NCI-H2196 treated with DMSO at 0.1 percent for 48 hours (cell line): ENCODE results near the gene PREP.

ENCODE experiments used
- DNase-seq: peaks from one replicate; lab custom pipeline; 2025; ENCODE audit not compliant: unreplicated experiment; lab: John Stamatoyannopoulos, UW

PREP gene

DNA sequence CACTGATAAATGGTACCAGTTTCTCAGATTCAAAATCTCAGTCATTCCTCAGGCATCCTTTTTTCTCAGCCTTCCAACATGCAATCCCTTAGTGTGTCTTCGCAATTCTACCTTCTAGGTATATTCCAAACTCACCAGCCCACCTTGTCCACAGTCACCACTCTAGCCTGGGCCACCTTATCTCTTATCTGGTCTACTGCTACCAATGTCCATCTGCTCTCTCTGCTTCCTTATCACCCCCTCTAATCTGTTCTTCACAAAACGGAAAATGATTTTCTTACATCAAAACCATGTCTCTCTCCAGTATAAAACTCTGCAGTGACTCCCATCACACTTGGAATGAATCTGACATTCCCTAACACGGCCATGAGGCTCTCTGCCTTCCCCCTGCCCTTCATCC, 91.9 kb downstream of the PREP start:
- DNase-seq = no peak

DNA sequence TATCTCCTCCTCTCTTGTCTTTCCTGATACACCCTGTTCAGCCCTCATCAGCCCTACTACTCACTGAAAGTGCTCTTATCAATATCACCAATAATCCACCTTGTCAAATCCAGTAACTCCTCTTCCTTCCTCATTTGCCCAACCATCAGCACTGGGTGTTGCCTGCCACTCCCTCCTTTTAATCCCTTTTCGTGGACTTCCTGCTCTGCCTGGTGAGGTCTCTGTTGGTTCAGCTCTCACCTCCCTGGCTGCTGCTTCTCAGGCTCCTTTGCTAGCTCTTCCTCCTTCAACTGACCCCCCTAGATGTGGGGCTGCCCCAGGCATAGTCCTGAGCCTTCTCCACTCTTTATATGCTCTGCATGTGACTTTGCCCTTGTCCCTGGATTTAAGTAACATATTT, 92.5 kb downstream of the PREP start:
- no peak for DNase-seq

DNA sequence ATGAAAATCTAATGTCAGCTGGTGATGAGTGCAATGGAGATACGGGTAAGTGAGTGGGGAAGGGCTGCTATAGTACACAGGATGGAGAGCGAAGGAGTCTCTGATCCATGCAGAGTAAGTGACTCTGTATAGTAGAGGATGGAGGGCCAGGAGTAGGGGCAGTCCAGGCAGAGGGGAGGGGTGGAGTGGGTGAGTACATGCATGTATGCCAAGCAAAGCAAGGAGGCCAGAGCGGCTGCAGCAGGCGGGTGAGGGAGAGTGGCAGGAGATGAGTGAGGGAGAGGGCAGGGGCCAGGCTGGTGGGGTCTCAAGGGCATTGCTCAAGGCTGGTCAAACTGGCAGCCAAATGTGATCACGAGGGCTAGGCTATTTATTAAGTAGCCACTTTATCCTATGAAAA, 94.0 kb downstream of the PREP start:
- no peak for DNase-seq

DNA sequence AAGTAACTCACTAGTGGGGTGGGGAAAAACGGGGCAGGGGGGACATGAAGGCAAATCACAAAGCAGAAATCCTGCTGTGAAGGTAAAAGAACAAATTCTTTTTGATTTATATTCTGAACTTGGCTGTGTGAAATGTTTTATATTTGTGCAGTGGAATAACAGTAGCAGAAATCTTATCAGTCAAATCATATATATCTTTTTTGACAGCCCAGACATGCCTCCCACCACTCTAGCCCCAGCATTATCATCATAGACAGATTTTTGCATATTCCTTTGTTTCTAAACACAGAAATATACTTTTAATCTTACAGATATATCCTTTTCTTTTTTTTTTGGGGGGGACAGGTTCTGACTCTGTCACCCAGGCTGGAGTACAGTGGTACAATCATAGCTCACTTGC, 97.4 kb downstream of the PREP start:
- DNase-seq = no peak

DNA sequence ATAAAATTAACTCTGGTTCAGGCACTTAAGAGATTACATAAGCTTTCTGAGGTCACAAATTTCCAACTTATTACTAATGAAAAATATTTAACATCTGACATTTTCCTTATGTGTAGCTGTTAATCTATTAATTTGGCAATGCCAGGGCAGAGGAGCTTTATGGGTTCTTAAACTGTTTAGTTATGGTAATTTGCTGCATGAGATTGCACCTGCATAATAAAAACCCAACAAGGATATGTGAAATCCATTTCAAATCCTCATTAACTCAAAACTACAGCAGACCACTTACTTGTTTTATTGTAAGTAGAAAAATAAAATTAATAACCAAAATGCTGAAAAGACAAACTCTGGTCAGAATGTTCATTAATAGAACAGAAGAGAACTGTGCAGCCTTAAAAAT, 98.1 kb downstream of the PREP start:
- no peak for DNase-seq

DNA sequence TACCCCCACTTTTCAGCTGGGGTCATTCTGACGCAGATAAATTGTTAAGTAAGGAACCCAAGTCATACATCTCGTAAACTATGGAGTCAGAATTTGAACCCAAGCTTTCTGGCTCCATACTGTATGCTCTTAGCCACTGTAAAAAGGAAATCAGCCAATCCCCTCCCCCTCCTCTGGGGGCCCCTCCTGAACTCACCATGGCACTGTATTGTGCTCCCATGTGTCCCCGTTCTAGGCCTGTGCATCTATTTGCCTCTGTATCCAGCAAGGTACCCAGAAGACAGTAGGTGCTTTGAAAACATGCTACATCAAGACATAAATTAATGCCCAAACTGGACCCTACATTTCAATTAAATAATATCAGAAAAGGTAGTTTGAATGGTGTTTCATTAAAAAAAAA, 98.5 kb downstream of the PREP start:
- DNase-seq = no peak

DNA sequence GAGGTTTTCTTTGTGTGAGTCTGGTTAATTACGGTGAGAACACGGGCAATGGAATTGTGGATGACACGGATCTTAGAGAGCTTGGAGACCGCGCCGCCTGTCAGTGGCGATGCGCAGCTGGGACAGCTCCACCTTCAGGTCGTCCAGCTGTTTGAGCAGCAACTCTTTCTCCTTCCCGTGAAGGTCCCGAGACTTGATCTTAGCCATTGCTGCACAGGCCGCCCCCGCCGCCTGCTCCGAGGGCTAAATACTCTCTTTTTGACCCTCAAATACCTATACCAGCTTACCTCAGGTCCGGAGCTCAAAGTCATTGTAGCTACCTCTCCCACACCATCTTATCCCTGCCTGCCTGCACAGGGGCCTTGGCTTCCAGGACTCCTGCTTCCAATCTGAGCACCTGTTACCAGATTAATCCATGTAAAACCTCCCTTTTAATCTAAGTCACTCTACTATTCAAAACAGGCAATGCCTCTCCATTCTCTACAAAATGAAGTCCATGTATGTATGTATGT, 100.2 kb downstream of the PREP start:
- no peak for DNase-seq

DNA sequence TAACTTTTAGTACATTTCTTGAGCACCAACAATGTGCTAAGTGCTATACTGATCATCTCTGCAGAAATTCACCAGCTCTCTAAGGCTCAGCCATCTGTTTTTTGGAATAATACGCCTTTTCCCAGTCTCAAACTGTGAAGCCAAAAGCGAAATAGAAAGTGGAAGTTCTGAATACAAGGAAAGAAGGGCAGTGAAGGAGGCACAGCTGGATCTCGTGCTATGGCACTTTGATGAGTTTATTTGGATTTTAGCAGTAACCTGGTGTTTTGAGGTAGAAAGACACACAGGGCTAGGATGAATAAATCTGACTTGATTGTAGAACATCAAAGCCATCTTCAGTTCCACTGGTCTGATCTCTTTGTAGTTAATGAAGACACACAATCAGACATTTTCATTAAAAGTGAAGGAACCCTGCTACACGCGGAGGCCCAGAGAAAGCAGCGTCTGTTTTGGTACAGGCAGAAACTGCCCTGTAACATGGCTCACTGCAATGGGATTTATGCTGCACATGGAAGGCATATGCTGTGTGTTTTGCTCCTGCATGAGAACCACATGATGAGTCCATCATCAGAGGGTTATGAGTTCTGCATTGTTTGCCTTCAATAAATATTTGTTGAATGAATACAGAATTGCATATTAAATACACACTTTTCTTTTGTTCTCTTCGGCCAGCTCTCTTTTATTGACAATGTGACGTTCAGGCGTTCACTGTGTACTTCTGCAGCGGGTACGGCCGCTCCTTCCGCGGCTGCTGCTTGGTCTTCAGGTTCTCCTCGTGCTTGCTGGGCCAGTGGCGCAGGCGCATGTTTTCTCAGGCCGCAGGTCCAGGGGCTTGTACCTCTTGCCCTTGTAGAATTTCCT, 100.9 kb downstream of the PREP start:
- no peak for DNase-seq

DNA sequence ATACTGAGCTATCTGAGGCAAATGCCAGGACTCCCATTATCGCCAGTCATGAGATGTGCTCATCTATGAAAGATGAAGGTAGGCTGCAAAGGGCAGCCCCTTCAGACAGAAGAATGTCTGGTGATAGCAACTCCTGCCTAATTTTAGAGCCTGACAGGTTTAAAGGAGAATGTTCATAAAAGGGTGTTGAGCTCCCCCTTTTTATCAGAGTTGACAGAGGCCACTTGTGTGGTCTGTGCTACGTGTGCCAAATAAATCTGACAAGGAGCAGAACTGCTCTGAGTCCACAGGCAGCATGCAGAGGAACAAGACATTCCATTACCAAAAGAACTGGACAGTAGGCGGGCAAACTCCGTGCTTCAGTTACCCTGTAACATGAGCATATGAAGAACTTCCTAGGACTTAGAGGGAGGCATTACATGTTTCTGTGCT, 101.8 kb downstream of the PREP start:
- no peak for DNase-seq

DNA sequence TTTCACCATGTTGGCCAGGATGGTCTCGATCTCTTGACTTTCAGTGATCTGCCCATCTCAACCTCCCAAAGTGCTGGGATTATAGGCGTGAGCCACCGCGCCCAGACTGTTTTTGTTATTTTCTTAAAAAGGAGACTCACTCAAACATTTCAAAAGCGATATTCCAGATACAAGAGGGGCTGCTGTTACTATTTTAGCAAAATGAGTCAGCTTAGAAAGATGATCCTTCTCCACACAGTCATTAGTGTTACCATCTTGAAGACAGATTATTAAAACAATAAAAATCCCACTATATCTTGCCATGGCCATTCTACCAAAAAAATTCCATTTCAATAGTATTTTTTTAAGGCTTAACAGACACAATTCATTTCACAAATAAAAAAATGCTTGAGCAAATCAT, 102.8 kb downstream of the PREP start:
- DNase-seq = no peak

DNA sequence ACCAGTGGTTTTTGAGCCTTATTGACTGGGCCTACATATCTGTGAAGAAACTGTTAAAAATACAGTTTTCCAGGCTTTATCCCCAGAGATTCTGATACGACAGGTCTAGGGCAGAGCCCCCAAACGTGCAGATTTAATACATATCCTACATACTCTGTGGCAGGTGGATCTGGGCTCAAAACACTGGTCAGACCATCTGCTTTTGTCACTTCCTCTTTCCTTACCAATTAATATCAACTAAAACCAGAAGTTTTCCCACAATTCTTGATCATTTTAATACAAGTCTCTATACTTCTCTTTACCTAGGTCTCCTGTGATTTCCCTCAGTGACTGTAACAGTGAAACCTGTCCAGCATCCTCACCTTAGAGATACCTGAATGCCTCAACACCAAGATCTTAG, 108.8 kb downstream of the PREP start:
- DNase-seq = no peak

DNA sequence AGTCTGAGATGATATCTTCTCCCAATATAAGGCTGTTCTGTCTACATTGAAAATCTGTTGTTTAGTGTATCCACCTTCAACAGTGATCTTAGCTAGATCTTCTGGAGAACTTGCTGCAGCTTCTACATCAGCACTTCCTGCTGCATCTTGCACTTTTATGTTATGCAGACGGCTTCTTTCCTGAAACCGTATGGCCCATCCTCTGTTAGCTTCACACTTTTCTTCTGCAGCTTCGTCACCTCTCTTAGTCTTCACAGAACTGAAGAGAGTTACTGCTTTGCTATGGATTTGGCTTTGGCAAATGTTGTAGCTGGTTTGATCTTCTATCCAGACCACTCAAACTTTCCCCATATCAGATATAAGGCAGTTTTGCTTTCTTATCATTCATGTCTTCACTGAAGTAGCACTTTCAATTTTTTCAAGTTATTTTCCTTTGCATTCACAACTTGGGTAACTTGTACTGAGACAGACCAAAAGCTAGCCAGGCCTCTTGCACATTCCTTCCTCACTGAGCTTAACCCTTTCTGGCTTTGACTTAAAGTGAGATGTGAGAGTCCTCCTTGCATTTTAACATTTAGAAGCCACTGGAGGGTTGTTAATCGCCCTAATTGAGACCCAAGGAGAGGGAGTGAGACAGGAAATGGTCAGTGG, 110.1 kb downstream of the PREP start:
- DNase-seq = no peak

DNA sequence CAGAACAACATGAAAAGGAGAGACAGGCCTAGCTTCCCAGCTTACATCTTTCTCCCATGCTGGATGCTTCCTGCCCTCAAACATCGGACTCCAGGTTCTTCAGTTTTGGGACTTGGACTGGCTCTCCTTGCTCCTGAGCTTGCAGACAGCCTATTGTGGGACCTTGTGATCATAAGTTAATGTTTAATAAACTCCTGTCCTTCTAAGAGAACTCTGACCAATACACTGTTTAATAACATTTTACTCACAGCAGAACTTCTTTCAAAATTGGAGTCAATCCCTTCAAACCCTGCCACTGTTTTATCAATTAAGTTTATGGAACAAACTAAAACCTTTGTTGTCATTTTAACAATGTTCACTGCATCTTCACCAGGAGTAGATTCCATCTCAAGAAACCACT, 111.4 kb downstream of the PREP start:
- DNase-seq = no peak

DNA sequence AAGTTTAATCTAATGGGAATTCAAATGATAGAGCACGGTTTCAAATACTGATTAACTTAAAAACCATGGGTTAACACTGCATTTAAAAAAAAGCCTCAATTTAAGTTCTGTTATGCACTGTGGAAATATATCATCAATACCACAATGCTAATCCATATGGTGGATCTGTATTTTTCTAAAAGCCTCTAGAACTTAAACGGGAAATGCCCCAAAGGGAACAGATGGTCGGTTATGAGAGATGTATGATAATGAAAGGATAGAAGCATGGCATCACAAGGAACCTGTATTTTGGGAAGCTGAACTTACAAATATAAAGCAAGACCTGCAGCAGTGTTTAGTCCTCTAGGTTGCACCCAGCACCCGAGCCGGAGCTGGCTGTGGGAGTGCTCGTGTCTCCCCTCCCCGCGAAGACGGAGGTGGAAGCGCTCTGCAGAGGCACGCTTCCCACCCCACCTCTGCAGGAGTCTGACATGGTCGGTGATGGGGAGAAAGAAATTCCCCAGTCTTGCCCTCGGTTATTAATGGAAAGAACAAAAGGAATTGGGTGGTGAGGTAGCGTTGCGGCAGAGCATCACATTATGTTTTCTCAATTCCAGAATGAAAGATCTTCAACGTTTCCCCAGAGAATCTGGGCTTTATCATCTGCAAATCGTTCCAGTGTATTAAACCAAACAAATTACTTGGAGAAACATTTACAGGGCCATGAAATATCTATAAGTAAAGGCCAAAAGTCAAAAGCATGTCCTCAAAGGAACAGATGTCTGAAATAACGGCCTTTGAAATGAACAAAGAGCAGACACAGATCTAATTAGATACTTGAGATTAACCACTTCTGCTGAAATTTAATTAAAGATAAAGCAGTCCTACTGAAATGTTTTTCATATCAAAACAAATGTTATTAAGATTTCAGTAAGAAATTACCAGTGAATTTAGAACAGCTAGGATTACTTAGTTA, 120.0 kb downstream of the PREP start:
- DNase-seq = no peak

DNA sequence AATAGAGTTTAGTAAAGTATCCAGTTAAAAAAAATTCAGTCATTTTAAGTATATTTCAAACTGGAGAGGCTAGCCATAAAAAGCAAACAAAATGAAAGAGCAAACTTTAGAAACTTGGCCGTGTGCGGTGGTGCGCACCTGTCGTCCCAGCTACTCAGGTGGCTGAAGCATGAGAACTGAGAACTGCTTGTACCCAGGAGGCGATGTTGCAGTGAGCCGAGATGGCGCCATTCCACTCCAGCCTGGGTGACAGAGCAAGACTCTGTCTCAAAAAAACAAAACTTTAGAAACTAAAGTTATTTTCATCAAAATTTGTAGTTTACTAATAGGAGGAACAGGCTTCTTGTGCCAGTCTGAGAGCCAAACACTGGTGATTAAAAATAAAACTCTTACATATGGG, 122.8 kb downstream of the PREP start:
- DNase-seq = no peak

DNA sequence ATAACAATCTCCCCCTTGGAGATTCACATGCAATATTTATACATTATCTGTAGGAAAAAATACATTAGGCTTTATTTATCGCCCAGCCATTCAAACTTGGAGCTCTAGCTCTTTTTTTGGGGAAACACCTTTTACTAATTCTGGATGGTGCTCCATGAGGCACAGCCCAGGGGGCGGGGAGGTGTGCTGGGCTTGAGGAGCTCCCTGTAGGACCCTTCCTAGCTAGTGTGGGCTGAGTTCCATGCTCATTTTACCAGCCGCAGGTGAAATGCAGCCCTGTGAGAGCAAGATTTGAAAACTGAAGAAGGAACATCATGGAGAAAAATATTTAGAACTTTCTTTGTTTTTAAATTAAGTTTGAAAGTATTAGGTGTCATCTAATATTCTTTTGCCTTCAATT, 123.4 kb downstream of the PREP start:
- DNase-seq = no peak

DNA sequence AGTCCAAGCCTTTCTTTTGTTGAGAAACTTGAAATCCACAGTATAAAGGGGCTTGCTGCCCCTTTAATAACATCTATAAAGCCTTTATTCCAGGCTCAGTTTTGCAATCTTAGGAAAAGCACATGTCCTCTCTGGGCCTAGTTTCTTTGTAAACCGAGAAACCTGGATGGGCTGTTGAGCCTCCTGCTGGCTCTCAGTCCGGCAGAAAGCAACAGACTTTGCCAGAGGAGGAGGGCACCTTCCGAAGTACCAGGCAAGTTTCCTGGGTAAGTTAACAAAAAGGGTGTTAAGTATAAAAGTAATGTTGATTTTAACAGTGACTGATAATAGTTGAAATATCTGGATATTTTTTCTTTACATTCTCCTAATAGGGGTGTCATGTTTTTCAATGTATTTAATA, 124.1 kb downstream of the PREP start:
- no peak for DNase-seq

DNA sequence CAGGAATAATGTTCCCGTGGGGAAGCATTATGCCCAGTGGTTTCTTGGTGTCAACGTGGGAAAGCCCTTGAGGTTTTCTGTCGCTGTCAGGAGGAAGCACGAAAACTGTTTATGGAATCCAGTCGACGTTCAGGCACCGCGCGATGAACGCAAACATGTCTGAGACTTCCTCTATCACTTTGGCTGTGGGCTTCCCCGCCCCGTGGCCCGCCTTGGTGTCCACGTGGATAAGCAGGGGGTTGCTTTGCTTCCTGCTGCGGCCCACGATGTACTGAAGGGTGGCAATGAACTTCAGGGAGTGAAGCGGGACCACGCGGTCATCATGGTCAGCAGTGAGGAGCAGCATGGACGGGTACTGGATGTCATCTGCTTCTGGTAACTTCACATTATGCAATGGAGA, 124.8 kb downstream of the PREP start:
- no peak for DNase-seq

DNA sequence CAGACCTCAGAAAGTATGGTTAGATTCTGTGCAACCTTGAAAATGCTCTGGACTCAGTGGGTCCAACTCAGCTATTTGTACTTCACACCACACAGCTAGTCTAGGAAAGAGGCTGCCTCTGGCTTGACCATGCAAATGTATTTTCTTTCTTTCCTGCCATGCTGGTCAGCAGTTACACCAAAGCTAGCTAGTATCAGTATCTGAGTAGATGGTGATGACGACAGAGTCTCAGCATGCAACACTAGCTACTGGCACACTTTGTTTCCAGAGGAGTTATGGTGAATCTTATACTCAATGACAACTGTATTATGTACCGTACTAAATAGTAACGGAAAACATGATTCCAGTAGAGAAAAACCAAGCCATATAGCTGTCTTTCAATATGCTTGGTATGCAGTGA, 126.5 kb downstream of the PREP start:
- no peak for DNase-seq

DNA sequence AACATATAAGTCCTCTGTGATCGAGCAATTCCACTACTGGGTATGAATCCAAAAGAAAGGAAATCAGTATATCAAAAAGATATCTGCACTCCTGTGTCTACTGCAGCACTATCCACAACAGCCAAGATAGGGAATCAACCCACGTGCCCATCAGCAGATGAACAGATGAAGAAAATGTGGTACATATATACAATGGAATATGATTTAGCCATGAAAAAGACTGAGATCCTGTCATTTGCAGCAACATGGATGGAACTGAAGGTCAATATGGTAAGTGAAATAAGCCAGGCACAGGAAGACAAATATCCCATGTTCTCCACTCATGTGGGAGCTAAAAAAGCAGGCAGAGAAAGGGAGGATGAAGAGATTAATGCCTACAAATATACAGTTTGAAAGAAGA, 127.3 kb downstream of the PREP start:
- DNase-seq = no peak

DNA sequence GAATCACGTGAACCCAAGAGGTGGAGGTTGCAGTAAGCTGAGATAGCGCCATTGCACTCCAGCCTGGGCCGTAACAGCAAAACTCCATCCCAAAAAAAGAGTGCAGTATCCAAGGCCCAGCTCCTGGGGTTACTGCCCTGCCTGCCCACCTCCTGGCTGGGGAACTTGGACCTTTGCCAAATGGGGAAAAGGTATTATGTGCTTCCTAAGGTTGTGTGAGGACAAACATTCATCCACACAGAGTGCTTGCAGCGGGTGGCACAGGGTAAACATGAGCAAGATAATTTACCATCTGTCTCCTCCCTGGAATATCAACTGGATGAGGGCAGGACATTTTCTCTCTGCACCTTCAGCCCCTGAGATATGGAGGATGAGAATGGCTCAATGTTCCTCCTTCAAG, 128.2 kb downstream of the PREP start:
- no peak for DNase-seq
